CD8-positive, alpha-beta memory T cell (primary cell): Measurements from ENCODE around the gene GCH1. TPM values are rescaled to one million over a fixed set of nuclear protein-coding genes. Genes with fewer than 3 reads are reported as not detected.
"Not testable (repeated sequence)": the region's sequence is repeated elsewhere in the genome, so short reads cannot be mapped to it uniquely, and the experiment has no call there.

Source experiments
- CTCF ChIA-PET: fragments of 350-600 bp; sonication (Branson Sonifier 250); formaldehyde crosslinking; loops from one replicate; lab custom pipeline; 2021; ENCODE audit warnings: antibody characterized with exemption; lab: Charles Lee
- POLR2A ChIA-PET: fragments of 350-600 bp; sonication (Branson Sonifier 250); formaldehyde crosslinking; loops from one replicate; lab custom pipeline; 2021; ENCODE audit warnings: antibody characterized with exemption; lab: Charles Lee
- DNase-seq, 5 donors: peaks; one replicate each; pipeline versions ENCODE4 v3.0.0 to v3.0.0-alpha.2; 2020 to 2022; ENCODE audit warnings: mixed read lengths in 1 of 5
- H3K27ac ChIP-seq: one replicate; pipeline ENCODE4 v1.7.0; 2013; ENCODE audit warnings: low read depth, mild to moderate bottlenecking, low read length, moderate library complexity
- H3K27me3 ChIP-seq: 2 replicates; pipeline ENCODE4 v1.7.0; 2013; ENCODE audit warnings: low read length, mild to moderate bottlenecking; ENCODE audit not compliant: insufficient read depth, poor library complexity, severe bottlenecking
- H3K36me3 ChIP-seq: 2 replicates; pipeline ENCODE4 v1.7.0; 2013; ENCODE audit warnings: mild to moderate bottlenecking, low read length, moderate library complexity; ENCODE audit not compliant: insufficient read depth
- H3K4me1 ChIP-seq: 2 replicates; pipeline ENCODE4 v1.7.0; 2013; ENCODE audit warnings: mild to moderate bottlenecking, low read length, moderate library complexity; ENCODE audit not compliant: insufficient read depth
- H3K4me3 ChIP-seq: 2 replicates; pipeline ENCODE4 v1.7.0; 2013; ENCODE audit warnings: mild to moderate bottlenecking, low read length
- H3K9me3 ChIP-seq: 2 replicates; pipeline ENCODE4 v1.7.0; 2013; ENCODE audit warnings: mild to moderate bottlenecking, low read length
- H3K27ac Mint-ChIP-seq, 8 donors: one replicate each; pipeline ENCODE4 v1.8.0; 2020 to 2021; ENCODE audit warnings: mixed read lengths in 8 of 8, mild to moderate bottlenecking in 6 of 8, inconsistent platforms in 3 of 8, moderate library complexity in 3 of 8
- H3K27me3 Mint-ChIP-seq, 2 donors: one replicate each; pipeline ENCODE4 v1.8.0; 2020 to 2021; ENCODE audit warnings: mixed read lengths in 2 of 2, mild to moderate bottlenecking in 1 of 2, moderate library complexity in 1 of 2
- H3K36me3 Mint-ChIP-seq, 3 donors: one replicate each; pipeline ENCODE4 v1.8.0; 2020 to 2021; ENCODE audit warnings: mixed read lengths in 3 of 3, inconsistent platforms in 1 of 3, mild to moderate bottlenecking in 1 of 3
- H3K4me1 Mint-ChIP-seq, 3 donors: one replicate each; pipeline ENCODE4 v1.8.0; 2020 to 2021; ENCODE audit warnings: mixed read lengths in 3 of 3, inconsistent platforms in 1 of 3, mild to moderate bottlenecking in 1 of 3
- H3K4me3 Mint-ChIP-seq, 7 donors: one replicate each; pipeline ENCODE4 v1.8.0; 2020 to 2021; ENCODE audit warnings: mixed read lengths in 7 of 7, mild to moderate bottlenecking in 6 of 7, moderate library complexity in 4 of 7, inconsistent platforms in 2 of 7
- H3K9me3 Mint-ChIP-seq, 5 donors: one replicate each; pipeline ENCODE4 v1.8.0; 2020 to 2022; ENCODE audit warnings: mixed read lengths in 5 of 5, mild to moderate bottlenecking in 3 of 5, moderate library complexity in 2 of 5, inconsistent platforms in 1 of 5
- polyA plus RNA-seq: library from polyadenylated mRNA; unstranded; fragments of 300-500 nt; fragmentation: Illumina TruSeq; gene quantifications from one replicate; pipeline ENCODE4 v1.2.3, GENCODE V29; 2021
- total RNA-seq, 2 experiments: library from RNA; stranded (reverse); gene quantifications; one replicate each; pipeline ENCODE4 v1.2.3, GENCODE V29; 2021

The GCH1 gene
- total and polyA plus RNA-seq, 3 experiments from 2014 or later = 26.4 to 35.3 (median 26.4) TPM

DNA sequence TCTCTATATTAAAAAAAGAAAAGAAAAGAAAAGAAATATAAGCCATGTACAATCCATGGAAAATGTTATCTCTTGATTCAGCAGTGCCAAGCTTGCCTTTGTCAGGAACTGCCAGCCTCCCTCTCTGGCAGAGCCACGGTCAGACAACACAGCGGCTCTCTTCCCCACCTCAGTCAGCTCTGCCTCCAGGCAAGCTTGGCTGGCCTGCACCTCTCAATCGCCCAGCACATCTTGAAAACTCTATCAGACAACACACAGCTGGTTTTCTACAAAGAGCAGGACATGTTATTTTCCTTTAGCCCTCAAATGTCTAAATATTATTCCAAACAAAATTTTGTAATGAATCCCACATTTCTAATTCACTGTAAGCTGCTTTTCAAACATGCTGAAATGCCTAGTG lies 20.0 kb upstream of the GCH1 start:
- DNase-seq = no peak
- no peaks in the 10 kb centered on the region for H3K9me3 Mint-ChIP-seq
- H3K36me3 Mint-ChIP-seq = no peaks in the 10 kb centered on the region
- H3K9me3 ChIP-seq = no peaks in the 10 kb centered on the region
- ChIA-PET POLR2A (no interaction called here), CTCF (no interaction called here)
- H3K27me3 ChIP-seq = no peaks in the 10 kb centered on the region
- no peaks in the 10 kb centered on the region for H3K4me1 ChIP-seq
- no peak overlapping the region for H3K27ac ChIP-seq
- peaks cover 2 to 13% of the 10 kb centered on the region in 2 donors for H3K27me3 Mint-ChIP-seq
- H3K27ac Mint-ChIP-seq = no peak overlapping the region
- H3K36me3 ChIP-seq = no peaks in the 10 kb centered on the region
- no peak overlapping the region for H3K4me3 ChIP-seq
- H3K4me3 Mint-ChIP-seq = no peak overlapping the region
- peaks cover 2 to 10% (median 2%) of the 10 kb centered on the region in 3 donors for H3K4me1 Mint-ChIP-seq

DNA sequence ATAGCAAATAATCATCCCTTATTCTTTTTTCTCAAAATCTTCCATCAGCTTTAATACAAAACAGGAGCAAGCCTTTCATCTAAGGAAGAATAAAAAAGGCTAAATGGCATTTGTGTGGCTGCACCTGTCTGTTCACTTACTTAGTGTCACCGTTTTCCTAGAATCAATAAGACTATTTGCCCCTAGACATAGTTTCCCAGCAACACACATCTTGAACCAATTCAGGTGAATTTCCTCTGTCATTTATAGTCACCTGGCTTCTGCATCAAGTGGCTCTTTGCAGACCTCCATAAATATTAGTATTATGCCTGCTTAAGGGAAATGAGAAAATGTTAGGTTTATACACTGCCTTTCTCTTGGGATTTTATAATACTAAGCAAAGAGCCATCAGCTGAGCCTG lies 17.4 kb upstream of the GCH1 start:
- H3K36me3 ChIP-seq = no peaks in the 10 kb centered on the region
- H3K4me3 ChIP-seq = no peak overlapping the region
- H3K4me1 ChIP-seq = no peaks in the 10 kb centered on the region
- no peaks in the 10 kb centered on the region for H3K27me3 ChIP-seq
- Mint-ChIP-seq H3K4me1 (peaks cover 2 to 10% (median 2%) of the 10 kb centered on the region in 3 donors), H3K36me3 (no peaks in the 10 kb centered on the region), H3K27me3 (peaks cover 0 to 7% of the 10 kb centered on the region in 2 donors), H3K4me3 (no peak overlapping the region), H3K27ac (no peak overlapping the region), H3K9me3 (no peaks in the 10 kb centered on the region)
- no peaks in the 10 kb centered on the region for H3K9me3 ChIP-seq
- no peak overlapping the region for H3K27ac ChIP-seq
- ChIA-PET CTCF (no interaction called here), POLR2A (interaction anchor here (0.7 kb wide), 1 partner anchor 738 kb away, joined by 5 read pairs; no protein-coding TSS in a partner anchor)
- DNase-seq = no peak

DNA sequence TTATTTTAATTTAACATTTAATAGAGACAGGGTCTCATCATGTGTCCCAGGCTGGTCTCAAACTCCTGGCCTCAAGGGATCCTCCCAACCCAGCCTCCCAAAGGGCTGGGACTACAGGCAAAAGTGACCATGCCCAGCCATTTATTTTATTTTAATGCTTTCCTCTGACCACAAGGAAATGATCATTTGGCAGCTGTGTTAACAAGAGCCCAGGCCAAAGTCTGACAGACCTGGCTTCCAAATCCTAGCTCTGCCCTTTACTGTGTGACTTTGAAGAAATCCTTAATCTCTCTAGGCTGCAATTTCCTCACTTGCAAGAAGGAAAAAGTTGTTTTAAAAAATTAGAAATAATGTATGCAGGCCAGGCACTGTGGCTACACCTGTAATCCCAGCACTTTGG lies 16.7 kb upstream of the GCH1 start:
- Mint-ChIP-seq H3K36me3 (no peaks in the 10 kb centered on the region), H3K27ac (no peak overlapping the region), H3K27me3 (peaks cover 0 to 3% of the 10 kb centered on the region in 2 donors), H3K4me1 (peaks cover 2 to 10% (median 2%) of the 10 kb centered on the region in 3 donors), H3K4me3 (no peak overlapping the region), H3K9me3 (no peaks in the 10 kb centered on the region)
- no peaks in the 10 kb centered on the region for H3K27me3 ChIP-seq
- ChIA-PET POLR2A (no interaction called here), CTCF (no interaction called here)
- no peaks in the 10 kb centered on the region for H3K36me3 ChIP-seq
- no peak for DNase-seq
- no peak overlapping the region for H3K27ac ChIP-seq
- H3K4me3 ChIP-seq = no peak overlapping the region
- H3K4me1 ChIP-seq = no peaks in the 10 kb centered on the region
- H3K9me3 ChIP-seq = no peaks in the 10 kb centered on the region

DNA sequence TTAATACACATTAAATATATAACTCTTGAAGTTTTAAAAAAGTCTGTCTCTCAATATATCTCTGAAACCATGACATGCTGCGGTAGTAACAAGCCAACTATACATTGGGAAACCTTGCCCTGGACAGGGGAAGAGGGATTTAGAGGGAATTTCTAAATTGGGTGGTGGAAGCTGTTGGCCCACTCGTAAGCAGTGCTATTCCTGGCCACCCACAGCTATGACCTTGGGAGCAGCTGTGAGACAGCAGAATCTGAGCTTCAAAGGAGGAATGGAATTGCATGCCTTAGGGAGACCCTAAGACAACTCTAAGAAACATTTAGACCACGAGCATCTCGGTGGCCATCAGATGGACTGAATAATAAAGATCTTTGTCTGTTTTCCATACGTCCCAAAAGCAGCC lies 15.8 kb upstream of the GCH1 start:
- H3K9me3 Mint-ChIP-seq = no peaks in the 10 kb centered on the region
- peaks cover 2 to 10% (median 2%) of the 10 kb centered on the region in 3 donors for H3K4me1 Mint-ChIP-seq
- DNase-seq = no peak
- H3K27ac Mint-ChIP-seq = no peak overlapping the region
- ChIA-PET CTCF (interaction anchor here (1.3 kb wide), 1 partner anchor 16 kb away, joined by 4 read pairs; the partner anchor contains the start of gene GCH1), POLR2A (no interaction called here)
- H3K36me3 Mint-ChIP-seq = no peaks in the 10 kb centered on the region
- H3K4me1 ChIP-seq = no peaks in the 10 kb centered on the region
- no peaks in the 10 kb centered on the region for H3K36me3 ChIP-seq
- no peak overlapping the region for H3K4me3 Mint-ChIP-seq
- H3K4me3 ChIP-seq = no peak overlapping the region
- peaks cover 0 to 3% of the 10 kb centered on the region in 2 donors for H3K27me3 Mint-ChIP-seq
- no peaks in the 10 kb centered on the region for H3K27me3 ChIP-seq
- H3K9me3 ChIP-seq = no peaks in the 10 kb centered on the region
- no peak overlapping the region for H3K27ac ChIP-seq

DNA sequence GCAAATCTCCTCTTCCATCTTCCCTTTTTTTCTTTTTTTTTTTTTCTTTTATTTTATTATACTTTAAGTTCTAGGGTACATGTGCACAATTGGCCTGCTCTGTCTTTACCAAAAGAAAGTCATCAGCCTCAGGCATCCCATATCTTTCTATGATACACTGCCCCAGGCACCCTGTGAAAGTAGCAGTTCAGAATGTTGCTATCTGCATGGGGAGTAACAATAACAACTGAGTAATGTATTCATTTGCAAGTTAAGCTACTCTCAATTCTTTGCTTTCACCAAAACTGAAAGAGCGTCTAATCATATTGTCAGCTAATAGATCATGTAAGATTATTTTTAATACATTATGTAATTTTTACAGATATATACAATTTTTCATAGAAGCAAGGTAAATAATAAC lies 13.5 kb upstream of the GCH1 start:
- Mint-ChIP-seq H3K27me3 (peaks cover 0 to 3% of the 10 kb centered on the region in 2 donors), H3K4me1 (no peaks in the 10 kb centered on the region), H3K27ac (no peak overlapping the region), H3K4me3 (no peak overlapping the region), H3K36me3 (no peaks in the 10 kb centered on the region), H3K9me3 (no peaks in the 10 kb centered on the region)
- DNase-seq = no peak
- no peak overlapping the region for H3K4me3 ChIP-seq
- POLR2A ChIA-PET = no interaction called here
- H3K9me3 ChIP-seq = no peaks in the 10 kb centered on the region
- CTCF ChIA-PET = no interaction called here
- no peaks in the 10 kb centered on the region for H3K27me3 ChIP-seq
- H3K27ac ChIP-seq = no peak overlapping the region
- H3K4me1 ChIP-seq = no peaks in the 10 kb centered on the region
- no peaks in the 10 kb centered on the region for H3K36me3 ChIP-seq

DNA sequence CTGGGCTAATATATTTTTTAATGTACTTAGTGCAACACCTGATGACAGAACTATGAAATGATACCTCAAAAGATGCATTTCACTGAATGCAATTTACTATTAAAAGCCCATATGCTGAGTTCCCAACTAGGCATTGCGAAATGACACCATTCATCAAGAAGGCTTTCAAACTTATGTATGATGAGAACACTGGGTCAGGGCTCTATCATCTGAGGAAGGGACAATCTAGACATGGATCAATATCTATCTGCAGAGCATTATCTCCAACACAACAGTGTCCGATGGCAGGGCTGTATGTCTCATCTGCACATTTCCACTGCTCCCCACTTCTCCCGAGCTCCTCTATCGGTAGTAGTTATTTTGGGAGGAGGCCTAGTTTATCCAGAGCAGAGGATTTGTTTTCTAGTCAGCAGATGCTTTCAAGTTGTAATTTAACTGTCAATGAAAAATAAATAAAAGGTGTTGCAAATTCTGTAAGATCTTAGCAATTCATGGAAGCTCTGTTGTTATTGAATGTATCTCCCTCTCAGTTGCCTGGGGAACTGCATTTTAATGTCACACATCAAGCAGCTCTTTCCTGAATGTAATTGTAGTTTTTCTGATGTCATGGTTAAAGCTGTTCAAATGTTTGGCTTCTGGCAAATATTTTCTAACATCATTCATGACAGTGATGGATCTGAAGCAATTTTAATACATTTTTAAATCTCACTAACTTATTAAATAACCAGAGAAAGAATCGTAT lies 7.4 kb upstream of the GCH1 start:
- Mint-ChIP-seq H3K27me3 (no peaks in the 10 kb centered on the region), H3K4me3 (no peak overlapping the region), H3K27ac (no peak overlapping the region), H3K36me3 (no peaks in the 10 kb centered on the region), H3K4me1 (peaks cover 11 to 16% (median 15%) of the 10 kb centered on the region in 3 donors), H3K9me3 (no peaks in the 10 kb centered on the region)
- no peak overlapping the region for H3K27ac ChIP-seq
- ChIA-PET POLR2A (no interaction called here), CTCF (no interaction called here)
- H3K4me1 ChIP-seq = peaks cover 7% of the 10 kb centered on the region
- H3K27me3 ChIP-seq = no peaks in the 10 kb centered on the region
- H3K4me3 ChIP-seq = no peak overlapping the region
- no peak for DNase-seq
- no peaks in the 10 kb centered on the region for H3K9me3 ChIP-seq
- H3K36me3 ChIP-seq = no peaks in the 10 kb centered on the region

DNA sequence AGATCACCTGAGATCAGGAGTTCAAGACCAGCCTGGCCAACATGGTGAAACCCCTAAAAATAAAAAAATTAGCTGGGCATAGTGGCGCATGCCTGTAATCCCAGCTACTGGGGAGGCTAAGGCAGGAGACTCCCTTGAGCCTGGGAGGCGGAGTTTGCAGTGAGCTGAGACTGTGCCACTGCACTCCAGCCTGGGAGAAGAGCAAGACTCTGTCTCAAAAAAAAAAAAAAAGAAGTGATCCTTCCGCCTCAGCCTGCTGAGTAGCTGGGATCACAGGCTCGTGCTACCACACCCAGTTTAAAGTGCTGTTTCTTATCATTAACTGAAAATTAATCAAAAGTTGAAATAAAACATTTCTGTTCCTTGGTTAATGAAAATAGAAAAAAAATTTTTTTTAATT lies 6.3 kb upstream of the GCH1 start:
- H3K4me3 Mint-ChIP-seq, CTCF ChIA-PET, H3K36me3 ChIP-seq, H3K27me3 ChIP-seq, DNase-seq, H3K4me3 ChIP-seq, H3K9me3 Mint-ChIP-seq, POLR2A ChIA-PET, H3K4me1 ChIP-seq, H3K9me3 ChIP-seq, H3K27ac ChIP-seq, H3K36me3 Mint-ChIP-seq, H3K27me3 Mint-ChIP-seq, H3K27ac Mint-ChIP-seq: not testable (repeated sequence)
- peaks cover 11 to 16% (median 15%) of the 10 kb centered on the region in 3 donors for H3K4me1 Mint-ChIP-seq

DNA sequence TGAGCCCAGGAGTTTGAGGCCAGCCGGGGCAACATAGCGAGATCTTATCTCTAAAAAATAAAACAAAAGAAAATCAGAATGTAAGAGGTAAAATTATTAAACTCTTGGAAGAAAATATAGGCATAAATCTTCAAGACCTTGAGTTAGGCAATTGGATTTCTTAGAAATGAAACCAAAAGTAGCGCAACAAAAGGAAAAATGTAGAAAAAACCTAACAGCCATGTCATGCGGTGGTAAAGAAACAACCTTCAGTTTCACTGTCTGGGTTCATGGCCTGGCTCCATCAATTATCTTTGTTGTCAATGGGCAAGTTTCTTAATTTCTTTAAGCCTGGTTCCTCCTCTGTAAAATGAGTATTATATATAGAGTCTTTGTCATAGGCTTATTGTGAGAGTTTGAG lies 5.6 kb upstream of the GCH1 start:
- DNase-seq = no peak
- H3K4me3 ChIP-seq = no peak overlapping the region

More for the DNA sequence above, 5.6 kb upstream of the GCH1 start:
- no peaks in the 10 kb centered on the region for H3K27me3 Mint-ChIP-seq
- peaks cover 10% of the 10 kb centered on the region for H3K4me1 ChIP-seq
- peak overlapping the region in 7 of 8 donors; percentile 1 to 81 (median 50) for H3K27ac Mint-ChIP-seq
- no peaks in the 10 kb centered on the region for H3K9me3 ChIP-seq
- H3K4me1 Mint-ChIP-seq = peaks cover 12 to 17% (median 16%) of the 10 kb centered on the region in 3 donors
- POLR2A ChIA-PET = no interaction called here
- H3K4me3 Mint-ChIP-seq = peak overlapping the region in 6 of 7 donors; percentile 0 to 80 (median 59)
- H3K27ac ChIP-seq = no peak overlapping the region
- H3K27me3 ChIP-seq = no peaks in the 10 kb centered on the region
- CTCF ChIA-PET = interaction anchor here (1.1 kb wide), 1 partner anchor 119 kb away, joined by 3 read pairs; the partner anchor contains the start of genes SOCS4 and WDHD1
- H3K36me3 ChIP-seq = no peaks in the 10 kb centered on the region
- H3K9me3 Mint-ChIP-seq = no peaks in the 10 kb centered on the region
- H3K36me3 Mint-ChIP-seq = no peaks in the 10 kb centered on the region
